NT2/D1 (cell line): ENCODE results near the gene BEST2.

Experiments used
- YY1 ChIP-seq: IDR thresholded peaks from 2 replicates; pipeline ENCODE4 v1.6.1; 2011; ENCODE audit not compliant: insufficient read length, insufficient read depth
- ZNF274 ChIP-seq: IDR thresholded peaks from 2 replicates; pipeline ENCODE4 v1.6.1; 2011; ENCODE audit warnings: mild to moderate bottlenecking, low read depth, low read length

DNA sequence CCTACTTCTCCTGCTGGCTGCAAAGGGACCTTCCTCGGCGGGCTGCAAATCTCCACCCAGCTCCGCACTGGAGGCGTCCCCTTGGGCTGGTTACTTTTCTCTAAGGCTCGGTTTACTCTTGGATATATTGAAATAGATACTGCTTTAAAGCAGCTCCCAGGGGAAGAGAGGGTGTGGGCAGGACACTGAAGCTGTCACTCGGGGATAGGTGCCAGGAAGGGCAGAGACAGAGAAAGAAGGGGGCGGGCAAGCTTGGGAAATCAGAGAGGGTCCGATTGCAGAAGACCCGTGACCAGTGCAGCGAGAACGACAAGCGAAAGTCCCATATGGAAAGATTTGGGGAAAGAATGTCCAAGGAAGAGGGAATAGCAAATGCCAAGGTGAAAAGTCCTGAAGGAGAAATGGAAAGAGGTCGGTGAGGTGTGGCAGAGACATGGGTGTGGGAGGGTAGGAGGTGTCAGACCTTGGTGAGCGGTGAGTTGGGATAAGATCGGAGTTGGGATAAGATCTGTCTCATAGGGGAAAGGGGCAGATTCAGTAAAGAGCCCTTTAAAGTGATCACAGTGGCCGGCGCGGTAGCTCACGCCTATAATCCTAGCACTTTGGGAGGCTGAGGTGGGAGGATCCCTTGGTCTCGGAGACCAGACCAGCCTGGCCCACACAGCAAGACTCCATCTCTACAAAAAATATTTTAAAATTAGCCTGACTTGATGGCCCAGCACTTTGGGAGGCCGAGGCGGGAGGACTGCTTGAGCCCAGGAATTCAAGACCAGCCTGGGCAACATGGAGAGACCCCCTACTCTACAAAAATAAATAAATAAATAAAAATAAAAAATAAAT is 50.9 kb downstream of the BEST2 start:
- TF ChIP-seq ZNF274 (no peak), YY1 (no peak)
